Spleen (tissue), 7 donors: Measurements from ENCODE around the gene SIN3B.

Experiments
- CTCF ChIP-seq, 11 experiments: fragments of 200-600 bp in 7 of 11; fragments of 450-650 bp in 4 of 11; sonication (generic) in 4 of 11; IDR thresholded peaks in 8 of 11; conservative IDR thresholded peaks in 3 of 11; 1 replicate in 7 of 11; 2 replicates in 4 of 11; pipeline versions ENCODE4 v1.4.0 to v1.8.0; 2016 to 2021; ENCODE audit warnings: antibody characterized with exemption in 11 of 11, inconsistent platforms in 4 of 11, mild to moderate bottlenecking in 1 of 11
- POLR2A ChIP-seq, 3 donors: fragments of 450-650 bp; IDR thresholded peaks; one replicate each; pipeline ENCODE4 v1.5.1; 2017; ENCODE audit warnings: antibody characterized with exemption in 3 of 3, mild to moderate bottlenecking in 1 of 3
- POLR2AphosphoS5 ChIP-seq, 3 donors: sonication (generic); formaldehyde crosslinking; IDR thresholded peaks; one replicate each; pipeline ENCODE4 v1.5.1; 2017; ENCODE audit warnings: antibody characterized with exemption in 3 of 3
- donor health status: DM: no; HTN: no; CAD: no; lungs with moderate emphysema.
- donor health status: DM: no; HTN: no; CAD: no.
- donor health status: DM: no; HTN: no; CAD: no.

GRCh38 chr19:16892436-16892835, 63.2 kb downstream of the SIN3B start:
- TF ChIP-seq CTCF (IDR thresholded peaks at IDR 0.05 in 8 of 11, conservative IDR thresholded peaks at IDR 0.05 in 3 of 11) (no peak), POLR2AphosphoS5 (IDR thresholded peaks at IDR 0.05) (no peak), POLR2A (IDR thresholded peaks at IDR 0.05) (no peak)
